ENCODE data around the gene PIGQ. TPM values are rescaled to one million over a fixed set of nuclear protein-coding genes. Genes with fewer than 3 reads are reported as not detected.

PIGQ gene
- total RNA-seq, 2 donors from 2014 or later = 20.8 to 21.0 TPM

DNA sequence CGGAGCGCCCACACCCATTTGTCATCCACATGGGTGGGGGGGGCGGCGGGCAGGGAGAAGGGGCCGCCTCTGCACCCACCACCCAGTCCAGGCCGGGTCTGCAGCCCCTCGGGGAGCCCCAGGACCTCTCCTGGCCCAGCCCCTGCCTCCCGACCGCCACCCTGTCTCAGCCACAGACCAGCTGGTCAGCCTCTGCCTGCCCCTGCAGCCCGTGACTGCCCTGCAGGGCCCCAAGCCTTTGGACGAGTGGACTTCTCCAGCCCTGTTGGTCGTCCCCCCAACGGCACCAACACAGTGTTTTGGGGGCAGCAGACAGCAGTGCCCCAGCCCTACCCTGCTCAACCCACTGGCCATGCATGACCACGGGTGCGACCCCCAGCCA is 8.4 kb upstream of the PIGQ start:
- Histone ChIP-seq H3K4me3 (no peak overlapping the region), H3K27me3 (peaks cover 9 to 16% of the 10 kb centered on the region in 2 donors), H3K4me1 (peaks cover 0 to 27% of the 10 kb centered on the region in 2 donors), H3K36me3 (no peaks in the 10 kb centered on the region), H3K27ac (no peak overlapping the region), H3K9me3 (no peaks in the 10 kb centered on the region)
- no peak for DNase-seq (ENCODE audit: low spot score)
- TF ChIP-seq, protein P1, sequence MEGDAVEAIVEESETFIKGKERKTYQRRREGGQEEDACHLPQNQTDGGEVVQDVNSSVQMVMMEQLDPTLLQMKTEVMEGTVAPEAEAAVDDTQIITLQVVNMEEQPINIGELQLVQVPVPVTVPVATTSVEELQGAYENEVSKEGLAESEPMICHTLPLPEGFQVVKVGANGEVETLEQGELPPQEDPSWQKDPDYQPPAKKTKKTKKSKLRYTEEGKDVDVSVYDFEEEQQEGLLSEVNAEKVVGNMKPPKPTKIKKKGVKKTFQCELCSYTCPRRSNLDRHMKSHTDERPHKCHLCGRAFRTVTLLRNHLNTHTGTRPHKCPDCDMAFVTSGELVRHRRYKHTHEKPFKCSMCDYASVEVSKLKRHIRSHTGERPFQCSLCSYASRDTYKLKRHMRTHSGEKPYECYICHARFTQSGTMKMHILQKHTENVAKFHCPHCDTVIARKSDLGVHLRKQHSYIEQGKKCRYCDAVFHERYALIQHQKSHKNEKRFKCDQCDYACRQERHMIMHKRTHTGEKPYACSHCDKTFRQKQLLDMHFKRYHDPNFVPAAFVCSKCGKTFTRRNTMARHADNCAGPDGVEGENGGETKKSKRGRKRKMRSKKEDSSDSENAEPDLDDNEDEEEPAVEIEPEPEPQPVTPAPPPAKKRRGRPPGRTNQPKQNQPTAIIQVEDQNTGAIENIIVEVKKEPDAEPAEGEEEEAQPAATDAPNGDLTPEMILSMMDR (IDR thresholded peaks at IDR 0.05) = no peak

DNA sequence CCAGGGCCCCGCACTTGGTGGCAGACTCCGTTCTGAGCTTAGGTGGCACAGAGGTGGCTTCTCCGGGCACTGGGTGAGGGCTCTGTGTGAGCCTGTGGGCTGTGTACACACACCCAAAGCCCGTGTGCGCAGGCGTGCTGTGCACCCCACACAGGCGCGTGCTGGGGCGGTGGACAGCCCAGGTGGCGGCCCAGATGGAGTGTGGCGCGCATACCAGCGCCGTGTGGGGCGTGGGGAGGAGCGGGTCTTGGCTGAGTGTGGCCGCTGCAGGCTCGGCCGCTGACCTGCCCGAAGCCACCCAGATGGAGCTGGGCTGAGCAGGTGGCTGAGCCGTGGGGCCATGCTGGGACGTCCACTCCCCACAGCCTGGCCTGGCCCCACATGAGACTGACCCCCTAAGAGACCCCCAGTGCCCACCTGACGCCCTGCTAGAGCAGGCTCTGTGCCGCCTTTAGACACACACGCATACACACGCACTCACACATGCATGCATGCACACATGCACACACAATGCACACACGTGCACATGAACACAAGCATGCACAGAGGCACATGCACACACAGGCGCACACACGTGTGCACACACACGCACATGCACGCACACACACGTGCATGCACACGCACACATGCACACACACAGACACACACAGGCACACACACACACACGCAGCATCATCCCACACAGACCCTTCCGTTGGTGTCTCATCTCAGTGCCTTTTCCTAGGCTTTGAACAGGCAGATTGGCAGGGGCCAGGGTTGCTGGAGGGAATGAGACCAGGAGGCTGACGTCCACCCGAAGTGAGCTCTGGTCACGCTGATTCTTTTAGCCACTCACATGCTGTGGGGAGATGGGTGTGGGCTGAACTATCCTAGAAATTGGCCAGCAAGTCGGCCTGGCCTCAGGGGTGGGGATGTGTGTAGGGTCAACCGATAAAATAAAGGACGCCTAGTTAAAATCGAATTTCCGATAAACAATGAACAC is 7.5 kb upstream of the PIGQ start:
- peaks cover 0 to 35% of the 10 kb centered on the region in 2 donors for H3K4me1 ChIP-seq
- H3K4me3 ChIP-seq = no peak overlapping the region
- H3K27ac ChIP-seq = no peak overlapping the region
- no peaks in the 10 kb centered on the region for H3K36me3 ChIP-seq
- peaks cover 9 to 16% of the 10 kb centered on the region in 2 donors for H3K27me3 ChIP-seq
- H3K9me3 ChIP-seq = no peaks in the 10 kb centered on the region
- no peak for DNase-seq (ENCODE audit: low spot score)
- TF ChIP-seq, protein P1 (IDR thresholded peaks at IDR 0.05) = no peak

DNA sequence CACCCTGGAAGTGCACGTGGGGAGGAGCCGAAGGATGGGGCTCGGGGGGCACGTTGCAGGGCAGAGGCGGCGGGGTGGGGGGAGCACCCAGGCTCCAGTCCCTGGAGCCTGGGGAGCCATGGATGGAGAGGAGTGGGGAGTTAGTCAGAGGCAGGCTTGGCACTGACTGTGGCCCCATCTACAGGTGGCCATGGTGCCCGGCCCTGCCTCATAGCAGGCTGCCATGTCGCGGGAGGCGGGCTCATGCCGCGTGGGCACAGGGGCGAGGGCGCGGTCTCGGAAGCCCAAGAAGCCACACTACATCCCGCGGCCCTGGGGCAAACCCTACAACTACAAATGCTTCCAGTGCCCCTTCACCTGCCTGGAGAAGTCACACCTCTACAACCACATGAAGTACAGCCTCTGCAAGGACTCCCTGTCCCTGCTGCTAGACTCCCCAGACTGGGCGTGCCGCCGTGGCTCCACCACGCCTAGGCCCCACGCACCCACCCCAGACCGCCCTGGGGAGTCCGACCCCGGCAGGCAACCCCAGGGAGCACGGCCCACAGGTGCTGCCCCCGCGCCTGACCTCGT is 6.6 kb upstream of the PIGQ start:
- Histone ChIP-seq H3K27me3 (peaks cover 9 to 16% of the 10 kb centered on the region in 2 donors), H3K4me3 (no peak overlapping the region), H3K9me3 (no peaks in the 10 kb centered on the region), H3K4me1 (peaks cover 0 to 44% of the 10 kb centered on the region in 2 donors), H3K36me3 (no peaks in the 10 kb centered on the region), H3K27ac (no peak overlapping the region)
- DNase-seq (ENCODE audit: low spot score) = no peak
- TF ChIP-seq, protein P1 (IDR thresholded peaks at IDR 0.05) = no peak

DNA sequence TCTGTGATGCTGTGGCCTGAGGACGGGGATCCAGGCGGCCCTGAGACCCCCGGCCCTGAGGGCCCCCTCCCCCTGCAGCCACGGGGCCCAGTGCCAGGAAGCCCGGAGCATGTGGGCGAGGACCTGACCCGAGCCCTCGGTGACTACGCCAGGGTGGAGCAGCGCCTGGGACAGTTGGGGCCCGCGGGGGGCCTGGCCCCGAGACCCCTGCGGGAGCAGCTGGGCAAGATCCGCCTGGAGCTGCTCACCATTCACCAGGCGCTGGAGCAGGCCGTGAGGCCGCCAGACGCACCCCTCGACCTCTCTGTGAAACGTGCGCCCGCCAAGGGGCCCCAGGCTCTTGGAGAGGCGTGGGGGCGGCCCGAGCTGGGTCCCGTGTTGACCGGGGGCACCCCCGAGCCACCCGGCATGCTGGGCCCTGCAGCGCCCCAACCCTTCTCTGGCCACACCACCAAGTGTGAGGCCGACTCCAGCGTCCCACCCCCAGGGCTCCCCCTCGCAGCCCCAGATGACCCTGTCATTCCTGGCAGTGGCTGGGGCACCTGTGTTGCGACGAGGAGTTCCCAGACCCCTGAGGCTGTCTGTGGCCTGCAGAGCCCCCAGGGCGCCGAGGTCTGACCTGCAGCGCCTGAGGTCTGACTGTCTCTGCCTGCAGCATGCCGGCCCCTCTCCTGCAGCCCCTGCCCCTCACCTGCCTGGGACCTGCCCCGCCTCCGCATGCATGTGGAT is 4.9 kb upstream of the PIGQ start:
- DNase-seq (ENCODE audit: low spot score) = no peak
- TF ChIP-seq, protein P1 (IDR thresholded peaks at IDR 0.05) = no peak
- peaks cover 9 to 10% of the 10 kb centered on the region in 2 donors for H3K27me3 ChIP-seq
- no peaks in the 10 kb centered on the region for H3K9me3 ChIP-seq
- no peak overlapping the region for H3K27ac ChIP-seq
- peaks cover 0 to 45% of the 10 kb centered on the region in 2 donors for H3K4me1 ChIP-seq
- H3K36me3 ChIP-seq = no peaks in the 10 kb centered on the region
- H3K4me3 ChIP-seq = no peak overlapping the region

DNA sequence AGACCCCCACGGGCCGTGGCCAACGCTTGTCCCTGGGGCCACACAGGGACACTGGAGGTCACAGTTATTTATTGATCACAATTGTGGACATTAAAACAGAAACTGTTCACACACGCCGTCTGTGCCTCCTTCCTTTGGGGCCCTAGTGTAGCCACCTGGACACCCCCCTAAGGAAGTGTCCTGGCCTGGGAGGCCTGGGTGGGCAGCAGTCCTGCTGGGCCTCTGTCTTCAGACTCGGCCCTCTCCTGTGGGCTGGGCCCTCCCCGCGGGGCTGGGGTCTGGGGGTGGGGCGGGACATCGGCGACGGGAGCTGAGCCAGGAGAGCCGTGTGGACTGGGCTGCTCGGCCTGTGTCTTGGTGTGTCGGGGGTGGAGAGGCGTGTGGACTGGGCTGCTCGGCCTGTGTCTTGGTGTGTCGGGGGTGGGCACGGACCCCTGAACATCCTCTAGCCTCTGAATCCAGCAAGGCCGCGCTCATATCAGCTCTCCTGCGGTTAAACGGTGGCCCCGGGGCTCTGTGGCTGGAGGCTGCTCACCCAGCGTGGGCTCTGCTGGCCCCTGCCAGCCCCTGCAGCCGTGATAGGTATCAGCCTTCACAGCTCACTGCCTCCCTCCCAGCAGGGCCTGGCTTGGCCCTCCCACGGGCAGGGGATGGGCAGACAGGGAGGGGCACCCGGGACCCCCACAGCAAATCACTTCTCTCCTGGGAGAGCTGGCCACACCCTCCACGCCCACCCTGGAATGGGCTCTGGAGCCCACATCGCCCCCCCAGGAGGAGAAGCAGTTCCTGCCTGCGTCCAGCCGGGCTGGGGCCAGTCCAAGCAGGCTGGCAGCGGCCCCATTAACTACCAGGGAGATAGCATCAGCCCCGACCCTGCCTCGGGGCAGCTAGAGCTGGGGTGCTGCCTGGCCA is 4.1 kb upstream of the PIGQ start:
- no peaks in the 10 kb centered on the region for H3K9me3 ChIP-seq
- TF ChIP-seq, protein P1 (IDR thresholded peaks at IDR 0.05) = no peak
- H3K4me3 ChIP-seq = peak overlapping the region in 1 of 2 donors; percentile 4
- DNase-seq (ENCODE audit: low spot score) = no peak
- no peaks in the 10 kb centered on the region for H3K36me3 ChIP-seq
- peaks cover 0 to 47% of the 10 kb centered on the region in 2 donors for H3K4me1 ChIP-seq
- no peak overlapping the region for H3K27ac ChIP-seq
- peaks cover 8 to 9% of the 10 kb centered on the region in 2 donors for H3K27me3 ChIP-seq

Data from right atrium auricular region (tissue), 2 donors.